MM.1S (cell line): ENCODE measurements around the gene GATA5.

Source experiments
- DNase-seq: peaks from one replicate; pipeline ENCODE4 v3.0.0-alpha.2; 2015
- H2AFZ ChIP-seq: fragments of 300-600 bp; sonication (generic); 2 replicates; pipeline ENCODE4 v1.6.0; 2016; ENCODE audit warnings: antibody characterized with exemption, low read length
- H3F3A ChIP-seq: fragments of 300-600 bp; sonication (generic); 2 replicates; pipeline ENCODE4 v1.6.1; 2016; ENCODE audit warnings: mild to moderate bottlenecking, antibody characterized with exemption, low read length, moderate library complexity, mixed read lengths; ENCODE audit not compliant: insufficient read depth
- H3K27ac ChIP-seq: fragments of 300-600 bp; sonication (generic); 2 replicates; pipeline ENCODE4 v1.5.1; 2016; ENCODE audit warnings: mild to moderate bottlenecking, low read length
- H3K27me3 ChIP-seq: fragments of 300-600 bp; sonication (generic); replicated peaks from 2 replicates; pipeline ENCODE4 v1.6.0; 2016; ENCODE audit warnings: low read length; ENCODE audit not compliant: insufficient read depth
- H3K36me3 ChIP-seq: fragments of 300-600 bp; sonication (generic); replicated peaks from 2 replicates; pipeline ENCODE4 v1.6.1; 2016; ENCODE audit warnings: mild to moderate bottlenecking, low read length, mixed read lengths; ENCODE audit not compliant: insufficient read depth
- H3K4me1 ChIP-seq: fragments of 300-600 bp; sonication (generic); 2 replicates; pipeline ENCODE4 v1.6.1; 2016; ENCODE audit warnings: low read length, mixed read lengths
- H3K4me2 ChIP-seq: fragments of 300-600 bp; sonication (generic); 2 replicates; pipeline ENCODE4 v1.6.0; 2016; ENCODE audit warnings: low read depth, low read length
- H3K4me3 ChIP-seq: fragments of 300-600 bp; sonication (generic); 2 replicates; pipeline ENCODE4 v1.5.1; 2016; ENCODE audit warnings: low read length, mixed read lengths
- H3K79me2 ChIP-seq: fragments of 300-600 bp; sonication (generic); 2 replicates; pipeline ENCODE4 v1.6.1; 2016; ENCODE audit warnings: mixed run types, low read length, mixed read lengths
- H3K9ac ChIP-seq: fragments of 300-600 bp; sonication (generic); 2 replicates; pipeline ENCODE4 v1.6.1; 2016; ENCODE audit warnings: low read length, mixed read lengths
- H3K9me2 ChIP-seq: fragments of 300-600 bp; sonication (generic); replicated peaks from 2 replicates; pipeline ENCODE4 v1.6.1; 2016; ENCODE audit warnings: mild to moderate bottlenecking, low read length, mixed read lengths; ENCODE audit not compliant: insufficient read depth
- H3K9me3 ChIP-seq: fragments of 300-600 bp; sonication (generic); replicated peaks from 2 replicates; pipeline ENCODE4 v1.6.1; 2016; ENCODE audit warnings: mild to moderate bottlenecking, low read length, mixed read lengths; ENCODE audit not compliant: insufficient read depth
- H4K20me1 ChIP-seq: fragments of 300-600 bp; sonication (generic); 2 replicates; pipeline ENCODE4 v1.6.1; 2016; ENCODE audit warnings: mild to moderate bottlenecking, low read length, moderate library complexity, mixed read lengths; ENCODE audit not compliant: insufficient read depth
- CTCF ChIP-seq: fragments of 300-600 bp; sonication (generic); IDR thresholded peaks from 2 replicates; pipeline ENCODE4 v1.5.1; 2016; ENCODE audit warnings: antibody characterized with exemption, low read length, mixed read lengths
- EZH2 ChIP-seq: fragments of 300-600 bp; sonication (generic); optimal IDR thresholded peaks from 2 replicates; pipeline ENCODE3; 2017; ENCODE audit warnings: low read depth, mild to moderate bottlenecking, antibody characterized with exemption, low read length, mixed read lengths
- EZH2phosphoT487 ChIP-seq: fragments of 300-600 bp; sonication (generic); IDR thresholded peaks from 2 replicates; pipeline ENCODE4 v1.6.1; 2018; ENCODE audit warnings: antibody characterized with exemption, low read length

Gene GATA5

GRCh38 chr20:62506791-62507190 is 31.0 kb upstream of the GATA5 start:
- H3K27me3 ChIP-seq, result peaks cover 60% of the 10 kb centered on the region
- H3K9me2 ChIP-seq, result no peaks in the 10 kb centered on the region
- H3K79me2 ChIP-seq, result no peaks in the 10 kb centered on the region
- no peak overlapping the region for H3K9ac ChIP-seq
- DNase-seq, result no peak
- H3K4me1 ChIP-seq, result no peaks in the 10 kb centered on the region
- H3K9me3 ChIP-seq, result no peaks in the 10 kb centered on the region
- no peak for TF ChIP-seq EZH2
- TF ChIP-seq CTCF, result no peak
- no peak for TF ChIP-seq EZH2phosphoT487
- H3K4me2 ChIP-seq, result no peak overlapping the region
- H3K36me3 ChIP-seq, result no peaks in the 10 kb centered on the region
- no peak overlapping the region for H3K4me3 ChIP-seq
- H4K20me1 ChIP-seq, result no peaks in the 10 kb centered on the region
- no peak overlapping the region for H2AFZ ChIP-seq
- no peak overlapping the region for H3K27ac ChIP-seq
- H3F3A ChIP-seq, result no peaks in the 10 kb centered on the region

GRCh38 chr20:62506087-62506486 is 30.3 kb upstream of the GATA5 start:
- Histone ChIP-seq H3K9me2 (no peaks in the 10 kb centered on the region), H3K4me2 (no peak overlapping the region), H3K27ac (no peak overlapping the region), H3K4me1 (no peaks in the 10 kb centered on the region), H3K36me3 (no peaks in the 10 kb centered on the region), H3K79me2 (no peaks in the 10 kb centered on the region), H3K9me3 (no peaks in the 10 kb centered on the region), H3K4me3 (no peak overlapping the region), H3K9ac (no peak overlapping the region), H3K27me3 (peaks cover 60% of the 10 kb centered on the region), H3F3A (no peaks in the 10 kb centered on the region), H2AFZ (no peak overlapping the region), H4K20me1 (no peaks in the 10 kb centered on the region)
- TF ChIP-seq CTCF (no peak), EZH2 (no peak), EZH2phosphoT487 (no peak)
- DNase-seq, result no peak

- no peak for DNase-seq
- no peaks in the 10 kb centered on the region for H3K4me1 ChIP-seq
- no peaks in the 10 kb centered on the region for H3F3A ChIP-seq
- H3K9me2 ChIP-seq, result no peaks in the 10 kb centered on the region
- H3K4me3 ChIP-seq, result no peak overlapping the region
- H3K36me3 ChIP-seq, result no peaks in the 10 kb centered on the region
- TF ChIP-seq EZH2phosphoT487 (no peak), EZH2 (no peak), CTCF (no peak)
- peaks cover 61% of the 10 kb centered on the region for H3K27me3 ChIP-seq
- H3K4me2 ChIP-seq, result no peak overlapping the region
- no peaks in the 10 kb centered on the region for H3K9me3 ChIP-seq
- no peak overlapping the region for H2AFZ ChIP-seq
- no peak overlapping the region for H3K9ac ChIP-seq
- no peaks in the 10 kb centered on the region for H3K79me2 ChIP-seq
- H4K20me1 ChIP-seq, result no peaks in the 10 kb centered on the region
- H3K27ac ChIP-seq, result no peak overlapping the region
Observed at GRCh38 chr20:62505337-62506045, 29.7 kb upstream of the GATA5 start.
